Measurements from ENCODE around the gene PNPLA5. TPM values are rescaled to one million over a fixed set of nuclear protein-coding genes. Genes with fewer than 3 reads are reported as not detected.
"Not testable (repeated sequence)": the region's sequence is repeated elsewhere in the genome, so short reads cannot be mapped to it uniquely, and the experiment has no call there.

The PNPLA5 gene
- total RNA-seq, result not detected in 2 replicates

GRCh38 chr22:43891360-43892182 is at the start of gene PNPLA5:
TSS of gene PNPLA5 (minus strand) at chr22:43892013. CDS start at chr22:43891880, 133 bp downstream.
- DNase-seq, result no peak

- DNase-seq, result no peak
Observed at GRCh38 chr22:43941449-43941848, 49.6 kb upstream of the PNPLA5 start.

GRCh38 chr22:43931771-43932170 is 40.0 kb upstream of the PNPLA5 start:
- DNase-seq, result no peak

- no peak for DNase-seq
Observed at GRCh38 chr22:43928908-43929307, 37.1 kb upstream of the PNPLA5 start.

GRCh38 chr22:43928468-43928867 is 36.7 kb upstream of the PNPLA5 start:
- no peak for DNase-seq

GRCh38 chr22:43926349-43926710 is 34.5 kb upstream of the PNPLA5 start:
- no peak for DNase-seq

GRCh38 chr22:43925433-43926348 is 33.9 kb upstream of the PNPLA5 start:
- no peak for DNase-seq

GRCh38 chr22:43924877-43925276 is 33.1 kb upstream of the PNPLA5 start:
- DNase-seq, result no peak

GRCh38 chr22:43923631-43924464 is 32.0 kb upstream of the PNPLA5 start, which contains the start of gene PNPLA3:
TSS of gene PNPLA3 (plus strand) at chr22:43923805. CDS start at chr22:43923912, 107 bp downstream.
- DNase-seq, result peak; percentile 82

GRCh38 chr22:43923191-43923590 is 31.4 kb upstream of the PNPLA5 start:
- peak; percentile 15 for DNase-seq

- DNase-seq, result no peak
Observed at GRCh38 chr22:43922123-43922522, 30.3 kb upstream of the PNPLA5 start.

GRCh38 chr22:43921370-43921769 is 29.6 kb upstream of the PNPLA5 start:
- peak; percentile 20 for DNase-seq

- DNase-seq, result no peak
Observed at GRCh38 chr22:43919106-43919973, 27.5 kb upstream of the PNPLA5 start.

GRCh38 chr22:43917521-43917920 is 25.7 kb upstream of the PNPLA5 start:
- DNase-seq, result no peak

GRCh38 chr22:43911351-43911750 is 19.5 kb upstream of the PNPLA5 start:
- DNase-seq, result no peak

GRCh38 chr22:43910178-43910695 is 18.4 kb upstream of the PNPLA5 start:
- DNase-seq, result no peak

- no peak for DNase-seq
Observed at GRCh38 chr22:43909708-43910107, 17.9 kb upstream of the PNPLA5 start.

GRCh38 chr22:43905681-43906080 is 13.9 kb upstream of the PNPLA5 start:
- no peak for DNase-seq

GRCh38 chr22:43904412-43904811 is 12.6 kb upstream of the PNPLA5 start:
- not testable (repeated sequence) for DNase-seq

GRCh38 chr22:43903033-43903432 is 11.2 kb upstream of the PNPLA5 start:
- DNase-seq, result not testable (repeated sequence)

- no peak for DNase-seq
Observed at GRCh38 chr22:43901976-43902643, 10.3 kb upstream of the PNPLA5 start.

Measured in dermis blood vessel endothelial cell (primary cell).